ENCODE measurements around the gene APMAP.

Gene APMAP

DNA sequence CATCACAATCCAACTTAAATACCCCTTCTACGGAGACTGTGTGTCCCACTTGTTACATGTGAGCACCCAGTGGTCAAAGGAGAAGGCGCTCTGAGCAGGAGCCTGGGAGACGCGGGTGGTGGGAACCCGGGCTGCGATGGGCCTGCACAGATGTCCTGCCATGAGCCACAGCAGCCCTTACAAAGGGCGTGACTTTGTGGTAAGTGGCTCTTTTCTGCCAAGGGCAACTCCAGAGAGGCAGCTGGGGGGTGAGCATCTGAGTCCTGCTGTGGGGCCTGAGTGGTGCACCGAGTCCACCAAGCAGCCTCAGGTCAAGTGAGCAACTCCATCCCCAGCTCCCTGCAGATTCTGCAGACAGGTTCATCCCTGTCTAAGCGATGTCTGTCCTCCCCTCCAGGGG is 77.1 kb downstream of the APMAP start:
- POLR2A ChIA-PET: no interaction called here
- no peaks in the 10 kb centered on the region for H3K36me3 ChIP-seq (ENCODE audit: control insufficient read depth in 2 of 2, insufficient read depth in 1 of 2, low read length in 2 of 2)
- H3K27ac ChIP-seq (ENCODE audit: extremely low read depth, low read depth, low read length): no peak overlapping the region
- H3K9me3 ChIP-seq (ENCODE audit: control insufficient read depth, insufficient read depth, low read depth, low read length): no peaks in the 10 kb centered on the region
- no peak for TF ChIP-seq ZNF404 (tag by site-specific recombination; IDR thresholded peaks at IDR 0.05)
- no peak for TF ChIP-seq ZNF2 (tag by site-specific recombination; IDR thresholded peaks at IDR 0.05)
- TF ChIP-seq ZNF16 (tag by site-specific recombination; IDR thresholded peaks at IDR 0.05; ENCODE audit: low read depth): no peak
- no peak for TF ChIP-seq HOXC10 (CRISPR knock-in tag; IDR thresholded peaks at IDR 0.05)
- CTCF ChIA-PET: interaction anchor here (1.5 kb wide), 1 partner anchor 15 kb away, joined by 3 read pairs; no protein-coding TSS in a partner anchor
- no peaks in the 10 kb centered on the region for H3K4me1 ChIP-seq (ENCODE audit: control insufficient read depth, insufficient read depth, low read length)
- no peak overlapping the region for H3K4me3 ChIP-seq (ENCODE audit: low read depth, low read length)

DNA sequence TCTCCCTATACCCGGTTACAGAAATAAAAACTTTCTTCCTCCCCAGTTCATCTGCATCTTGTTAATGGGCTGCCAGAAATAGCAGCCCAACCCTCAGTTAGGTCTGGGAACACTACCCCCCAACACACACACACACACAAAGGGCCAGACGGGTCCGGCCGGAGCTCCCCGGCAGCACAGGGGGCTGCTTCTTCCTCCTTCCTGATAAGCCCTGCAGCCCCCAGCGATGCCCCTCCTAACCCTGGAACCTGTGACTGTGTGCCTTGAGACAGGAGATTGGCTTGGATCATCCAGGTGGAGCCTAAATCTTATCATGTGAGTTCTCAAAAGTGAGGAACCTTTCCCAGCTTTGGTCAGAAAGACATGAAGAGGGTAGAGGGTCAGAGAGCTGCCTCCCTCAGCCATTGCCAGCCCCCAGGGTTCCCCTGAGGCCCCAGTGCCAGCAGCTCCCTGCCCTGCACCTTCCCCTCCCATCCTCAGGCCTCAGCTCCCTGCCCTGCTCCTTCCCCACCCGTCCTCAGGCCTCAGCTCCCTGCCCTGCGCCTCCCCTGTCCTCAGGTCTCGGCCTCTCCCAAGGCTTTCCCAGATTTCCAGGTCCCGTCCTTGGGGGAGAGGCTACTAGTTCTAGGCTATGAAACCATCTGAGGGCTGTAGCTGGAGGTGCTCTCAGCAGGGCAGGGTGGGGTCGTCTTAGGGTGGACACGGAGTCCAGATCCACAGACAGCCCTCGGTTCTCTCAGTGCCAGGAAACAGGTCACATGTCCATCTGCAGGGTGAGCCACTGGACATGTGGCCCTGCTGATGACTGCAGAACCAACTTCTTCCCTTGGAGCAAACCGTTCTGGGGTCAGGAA is 77.9 kb downstream of the APMAP start:
- Histone ChIP-seq H3K36me3 (ENCODE audit: control insufficient read depth in 2 of 2, insufficient read depth in 1 of 2, low read length in 2 of 2) (no peaks in the 10 kb centered on the region), H3K4me3 (ENCODE audit: low read depth, low read length) (no peak overlapping the region), H3K27ac (ENCODE audit: extremely low read depth, low read depth, low read length) (no peak overlapping the region), H3K4me1 (ENCODE audit: control insufficient read depth, insufficient read depth, low read length) (no peaks in the 10 kb centered on the region), H3K9me3 (ENCODE audit: control insufficient read depth, insufficient read depth, low read depth, low read length) (no peaks in the 10 kb centered on the region)
- no peak for TF ChIP-seq GFI1B (tag by site-specific recombination; IDR thresholded peaks at IDR 0.05)
- no peak for TF ChIP-seq ZNF560 (tag by site-specific recombination; IDR thresholded peaks at IDR 0.05; ENCODE audit: borderline replicate concordance)
- TF ChIP-seq, protein P1, sequence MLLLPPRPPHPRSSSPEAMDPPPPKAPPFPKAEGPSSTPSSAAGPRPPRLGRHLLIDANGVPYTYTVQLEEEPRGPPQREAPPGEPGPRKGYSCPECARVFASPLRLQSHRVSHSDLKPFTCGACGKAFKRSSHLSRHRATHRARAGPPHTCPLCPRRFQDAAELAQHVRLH (tag by site-specific recombination; IDR thresholded peaks at IDR 0.05): no peak
- no peak for TF ChIP-seq ZNF10 (tag by site-specific recombination; IDR thresholded peaks at IDR 0.05)
- TF ChIP-seq, protein P2, sequence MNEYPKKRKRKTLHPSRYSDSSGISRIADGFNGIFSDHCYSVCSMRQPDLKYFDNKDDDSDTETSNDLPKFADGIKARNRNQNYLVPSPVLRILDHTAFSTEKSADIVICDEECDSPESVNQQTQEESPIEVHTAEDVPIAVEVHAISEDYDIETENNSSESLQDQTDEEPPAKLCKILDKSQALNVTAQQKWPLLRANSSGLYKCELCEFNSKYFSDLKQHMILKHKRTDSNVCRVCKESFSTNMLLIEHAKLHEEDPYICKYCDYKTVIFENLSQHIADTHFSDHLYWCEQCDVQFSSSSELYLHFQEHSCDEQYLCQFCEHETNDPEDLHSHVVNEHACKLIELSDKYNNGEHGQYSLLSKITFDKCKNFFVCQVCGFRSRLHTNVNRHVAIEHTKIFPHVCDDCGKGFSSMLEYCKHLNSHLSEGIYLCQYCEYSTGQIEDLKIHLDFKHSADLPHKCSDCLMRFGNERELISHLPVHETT (tag by site-specific recombination; IDR thresholded peaks at IDR 0.05): no peak
- no peak for TF ChIP-seq ZNF654 (tag by site-specific recombination; IDR thresholded peaks at IDR 0.05; ENCODE audit: low read depth)
- TF ChIP-seq ZSCAN23 (tag by site-specific recombination; IDR thresholded peaks at IDR 0.05): no peak
- no peak for TF ChIP-seq ZNF175 (tag by site-specific recombination; IDR thresholded peaks at IDR 0.05)
- TF ChIP-seq, protein P3, sequence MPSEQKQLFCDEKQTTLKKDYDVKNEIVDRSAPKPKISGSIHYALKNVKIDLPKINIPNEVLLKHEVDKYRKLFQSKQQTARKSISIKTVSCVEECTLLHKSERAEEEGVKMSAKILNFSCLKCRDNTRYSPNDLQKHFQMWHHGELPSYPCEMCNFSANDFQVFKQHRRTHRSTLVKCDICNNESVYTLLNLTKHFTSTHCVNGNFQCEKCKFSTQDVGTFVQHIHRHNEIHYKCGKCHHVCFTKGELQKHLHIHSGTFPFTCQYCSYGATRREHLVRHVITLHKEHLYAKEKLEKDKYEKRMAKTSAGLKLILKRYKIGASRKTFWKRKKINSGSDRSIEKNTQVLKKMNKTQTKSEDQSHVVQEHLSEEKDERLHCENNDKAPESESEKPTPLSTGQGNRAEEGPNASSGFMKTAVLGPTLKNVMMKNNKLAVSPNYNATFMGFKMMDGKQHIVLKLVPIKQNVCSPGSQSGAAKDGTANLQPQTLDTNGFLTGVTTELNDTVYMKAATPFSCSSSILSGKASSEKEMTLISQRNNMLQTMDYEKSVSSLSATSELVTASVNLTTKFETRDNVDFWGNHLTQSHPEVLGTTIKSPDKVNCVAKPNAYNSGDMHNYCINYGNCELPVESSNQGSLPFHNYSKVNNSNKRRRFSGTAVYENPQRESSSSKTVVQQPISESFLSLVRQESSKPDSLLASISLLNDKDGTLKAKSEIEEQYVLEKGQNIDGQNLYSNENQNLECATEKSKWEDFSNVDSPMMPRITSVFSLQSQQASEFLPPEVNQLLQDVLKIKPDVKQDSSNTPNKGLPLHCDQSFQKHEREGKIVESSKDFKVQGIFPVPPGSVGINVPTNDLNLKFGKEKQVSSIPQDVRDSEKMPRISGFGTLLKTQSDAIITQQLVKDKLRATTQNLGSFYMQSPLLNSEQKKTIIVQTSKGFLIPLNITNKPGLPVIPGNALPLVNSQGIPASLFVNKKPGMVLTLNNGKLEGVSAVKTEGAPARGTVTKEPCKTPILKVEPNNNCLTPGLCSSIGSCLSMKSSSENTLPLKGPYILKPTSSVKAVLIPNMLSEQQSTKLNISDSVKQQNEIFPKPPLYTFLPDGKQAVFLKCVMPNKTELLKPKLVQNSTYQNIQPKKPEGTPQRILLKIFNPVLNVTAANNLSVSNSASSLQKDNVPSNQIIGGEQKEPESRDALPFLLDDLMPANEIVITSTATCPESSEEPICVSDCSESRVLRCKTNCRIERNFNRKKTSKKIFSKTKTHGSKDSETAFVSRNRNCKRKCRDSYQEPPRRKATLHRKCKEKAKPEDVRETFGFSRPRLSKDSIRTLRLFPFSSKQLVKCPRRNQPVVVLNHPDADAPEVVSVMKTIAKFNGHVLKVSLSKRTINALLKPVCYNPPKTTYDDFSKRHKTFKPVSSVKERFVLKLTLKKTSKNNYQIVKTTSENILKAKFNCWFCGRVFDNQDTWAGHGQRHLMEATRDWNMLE (tag by site-specific recombination; conservative IDR thresholded peaks at IDR 0.05; ENCODE audit: low read depth): no peak
- no peak for TF ChIP-seq ZSCAN30 (tag by site-specific recombination; IDR thresholded peaks at IDR 0.05)
- TF ChIP-seq ZNF658 (tag by site-specific recombination; IDR thresholded peaks at IDR 0.05): no peak
- TF ChIP-seq SP7 (tag by site-specific recombination; IDR thresholded peaks at IDR 0.05): no peak
- TF ChIP-seq ZNF335 (tag by site-specific recombination; conservative IDR thresholded peaks at IDR 0.05): no peak
- TF ChIP-seq ZNF121 (tag by site-specific recombination; IDR thresholded peaks at IDR 0.05): no peak
- TF ChIP-seq ZNF350 (tag by site-specific recombination; IDR thresholded peaks at IDR 0.05): no peak
- ChIA-PET CTCF (interaction anchor here (0.6 to 1.5 kb wide), 2 partner anchors 16 to 458 kb away, joined by 3 to 7 read pairs; no protein-coding TSS in a partner anchor), POLR2A (no interaction called here)

Measured in HEK293 (cell line).